Muscle layer of colon (tissue), 2 donors: Measurements from ENCODE around the gene ZIM2.

Experiments used
- H3K27ac ChIP-seq: one replicate; pipeline ENCODE4 v1.7.0; 2013; ENCODE audit warnings: low read depth, mild to moderate bottlenecking, low read length, moderate library complexity
- H3K27me3 ChIP-seq, 2 donors: one replicate each; pipeline ENCODE4 v1.7.0; 2013; ENCODE audit warnings: low read length in 2 of 2, mild to moderate bottlenecking in 2 of 2; ENCODE audit not compliant: insufficient read depth in 2 of 2, control insufficient read depth in 1 of 2
- H3K36me3 ChIP-seq: one replicate; pipeline ENCODE4 v1.7.0; 2013; ENCODE audit warnings: mild to moderate bottlenecking, low read length; ENCODE audit not compliant: insufficient read depth
- H3K4me1 ChIP-seq: one replicate; pipeline ENCODE4 v1.7.0; 2013; ENCODE audit warnings: mild to moderate bottlenecking, low read length; ENCODE audit not compliant: insufficient read depth
- H3K4me3 ChIP-seq, 2 donors: one replicate each; pipeline ENCODE4 v1.7.0; 2013; ENCODE audit warnings: low read length in 2 of 2, low read depth in 1 of 2, mild to moderate bottlenecking in 1 of 2, moderate library complexity in 1 of 2
- H3K9ac ChIP-seq: one replicate; pipeline ENCODE4 v1.7.0; 2013; ENCODE audit warnings: low read length
- H3K9me3 ChIP-seq: one replicate; pipeline ENCODE4 v1.7.0; 2013; ENCODE audit warnings: mild to moderate bottlenecking, low read length
- donor health status: abdominal sarcoma.
- donor health status: Adenocarcinoma of cecum.

ZIM2 gene

DNA sequence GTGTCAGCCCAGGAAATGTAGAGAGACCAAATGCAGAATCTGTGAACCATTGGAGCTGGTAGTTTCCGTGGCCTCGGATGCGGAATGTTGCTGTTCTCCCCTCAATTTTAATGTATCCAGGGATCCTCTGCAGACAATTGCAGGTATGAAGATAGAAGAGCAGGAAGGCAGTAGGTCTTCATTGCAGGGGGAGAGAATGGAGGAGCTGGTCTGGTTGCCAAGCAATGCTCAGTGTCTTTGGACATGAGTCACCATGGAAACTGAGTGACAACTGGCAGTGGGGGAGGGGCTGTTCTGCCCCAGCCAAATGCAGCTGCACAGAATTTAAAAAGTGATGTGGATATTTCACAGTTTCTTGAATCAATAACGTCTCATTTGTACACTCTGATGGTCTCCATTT lies 112.8 kb downstream of the ZIM2 start:
- Histone ChIP-seq H3K4me3 (no peak overlapping the region), H3K9me3 (no peaks in the 10 kb centered on the region), H3K27ac (no peak overlapping the region), H3K9ac (no peak overlapping the region), H3K27me3 (no peaks in the 10 kb centered on the region), H3K36me3 (no peaks in the 10 kb centered on the region), H3K4me1 (no peaks in the 10 kb centered on the region)

DNA sequence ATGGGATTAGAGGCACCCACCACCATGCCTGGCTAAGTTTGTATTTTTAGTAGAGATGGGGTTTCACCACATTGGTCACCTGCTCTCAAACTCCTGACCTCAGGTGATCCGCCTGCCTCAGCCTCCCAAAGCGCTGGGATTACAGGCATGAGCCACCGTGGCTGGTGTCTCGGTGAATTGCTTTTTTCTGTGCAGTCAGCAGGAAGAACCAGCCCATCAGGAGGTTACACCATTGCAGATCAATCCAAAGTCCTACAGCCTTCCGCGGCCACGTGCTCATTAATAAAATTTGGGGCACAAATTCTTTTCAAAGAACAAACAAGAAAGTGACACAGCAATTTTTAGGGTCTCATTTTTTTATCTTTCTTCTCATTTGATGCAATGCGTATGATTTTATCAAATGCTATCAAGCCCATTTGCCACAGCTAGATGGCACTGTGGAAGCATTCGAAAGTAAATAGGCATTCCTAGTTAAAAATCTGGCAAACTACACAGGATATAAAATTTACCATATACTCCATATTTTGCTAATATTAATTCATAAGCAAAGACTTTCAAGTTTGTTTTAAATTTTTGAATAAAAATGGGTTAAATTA lies 114.6 kb downstream of the ZIM2 start:
- Histone ChIP-seq H3K4me1 (no peaks in the 10 kb centered on the region), H3K27me3 (no peaks in the 10 kb centered on the region), H3K9me3 (no peaks in the 10 kb centered on the region), H3K4me3 (no peak overlapping the region), H3K9ac (no peak overlapping the region), H3K36me3 (no peaks in the 10 kb centered on the region), H3K27ac (no peak overlapping the region)
